ENCODE results near the gene CTCFL.

GRCh38 chr20:57566399-57566798 is 41.5 kb upstream of the CTCFL start:
- TF ChIP-seq CTCF (IDR thresholded peaks at IDR 0.05), result no peak
- no peak for TF ChIP-seq EZH2phosphoT487 (IDR thresholded peaks at IDR 0.05)
- no peak for TF ChIP-seq EZH2 (IDR thresholded peaks at IDR 0.05)

Measured in neural progenitor cell (in vitro differentiated cells).